K562 (cell line): ENCODE measurements around the gene CLHC1. TPM values are rescaled to one million over a fixed set of nuclear protein-coding genes. Genes with fewer than 3 reads are reported as not detected.

Experiments used
- ARNT ChIP-seq, 2 experiments: fragments of 450-650 bp; IDR thresholded peaks; 2 replicates each; pipeline ENCODE4 v1.6.1; 2016; ENCODE audit warnings: mild to moderate bottlenecking in 1 of 2
- ATF7 ChIP-seq: fragments of 450-650 bp; IDR thresholded peaks from 2 replicates; pipeline ENCODE4 v1.7.1; 2014; ENCODE audit warnings: mild to moderate bottlenecking, moderate library complexity
- CAMTA2 ChIP-seq: fragments of 250-450 bp; sonication (Bioruptor Pico); conservative IDR thresholded peaks from 2 replicates; pipeline ENCODE4 v1.5.1; 2022
- ESRRA ChIP-seq: fragments of 450-650 bp; IDR thresholded peaks from 2 replicates; pipeline ENCODE4 v1.6.1; 2014; ENCODE audit warnings: low read depth, mild to moderate bottlenecking, moderate library complexity, borderline replicate concordance
- HES1 ChIP-seq: fragments of 450-650 bp; IDR thresholded peaks from 2 replicates; pipeline ENCODE4 v1.6.1; 2016; ENCODE audit warnings: low read depth, mild to moderate bottlenecking, moderate library complexity
- HNRNPL ChIP-seq: fragments of 200-400 bp; formaldehyde crosslinking; IDR thresholded peaks from 2 replicates; pipeline ENCODE4 v1.6.1; 2017; ENCODE audit warnings: low read depth, mild to moderate bottlenecking, low read length
- KDM5B ChIP-seq: fragments of 200-600 bp; sonication (generic); IDR thresholded peaks from 2 replicates; pipeline ENCODE4 v1.6.1; 2012; ENCODE audit warnings: low read depth, mild to moderate bottlenecking, moderate library complexity, low read length, control low read depth, inconsistent platforms; ENCODE audit not compliant: insufficient replicate concordance
- MEF2A ChIP-seq: IDR thresholded peaks from 2 replicates; pipeline ENCODE4 v1.6.1; 2011; ENCODE audit warnings: low read depth, mild to moderate bottlenecking, low read length, moderate library complexity; ENCODE audit not compliant: control insufficient read depth
- MEIS2 ChIP-seq: fragments of 450-650 bp; IDR thresholded peaks from 2 replicates; pipeline ENCODE4 v1.6.1; 2014; ENCODE audit warnings: mild to moderate bottlenecking; ENCODE audit not compliant: partially characterized antibody
- NCOA2 ChIP-seq, 2 experiments: fragments of 450-650 bp; IDR thresholded peaks; 2 replicates each; pipeline ENCODE4 v1.6.1; 2018; ENCODE audit warnings: mild to moderate bottlenecking in 2 of 2, moderate library complexity in 1 of 2; ENCODE audit not compliant: partially characterized antibody in 2 of 2
- PHB ChIP-seq: fragments of 250-450 bp; sonication (Bioruptor Pico); IDR thresholded peaks from 2 replicates; pipeline ENCODE4 v1.5.0; 2021
- POLR2A ChIP-seq: fragments of 450-650 bp; conservative IDR thresholded peaks from 2 replicates; pipeline ENCODE4 v1.6.1; 2016
- RCOR1 ChIP-seq, 2 experiments: IDR thresholded peaks; 2 replicates each; pipeline ENCODE4 v1.6.1; 2012; ENCODE audit warnings: low read depth in 2 of 2, low read length in 2 of 2, borderline replicate concordance in 1 of 2, improper control_type of control experiment in 1 of 2
- RFX5 ChIP-seq: IDR thresholded peaks from 2 replicates; pipeline ENCODE4 v1.6.1; 2011; ENCODE audit warnings: low read depth, mild to moderate bottlenecking, improper control_type of control experiment, low read length
- RNF2 ChIP-seq: sonication (generic); IDR thresholded peaks from 2 replicates; pipeline ENCODE4 v1.6.1; 2016
- XRCC3 ChIP-seq: fragments of 450-650 bp; IDR thresholded peaks from 2 replicates; pipeline ENCODE4 v1.6.1; 2017; ENCODE audit warnings: mild to moderate bottlenecking, moderate library complexity
- XRCC5 ChIP-seq: fragments of 200-400 bp; formaldehyde crosslinking; IDR thresholded peaks from 2 replicates; pipeline ENCODE4 v1.6.1; 2017; ENCODE audit warnings: low read depth, mild to moderate bottlenecking, low read length
- ZBTB9 ChIP-seq: fragments of 450-650 bp; formaldehyde crosslinking; IDR thresholded peaks from 2 replicates; pipeline ENCODE4 v1.4.0; 2020; ENCODE audit warnings: mild to moderate bottlenecking, moderate library complexity
- ZNF263 ChIP-seq: sonication (generic); formaldehyde crosslinking; IDR thresholded peaks from 2 replicates; pipeline ENCODE4 v1.8.0; 2022; ENCODE audit warnings: mild to moderate bottlenecking, missing genetic modification reagents, borderline replicate concordance
- ZNF668 ChIP-seq: fragments of 250-450 bp; sonication (Bioruptor Pico); IDR thresholded peaks from 2 replicates; pipeline ENCODE4 v1.8.0; 2022; ENCODE audit warnings: mild to moderate bottlenecking, inconsistent platforms
- polyA plus RNA-seq, 8 experiments: library from polyadenylated mRNA; depleted of rRNA in 4 of 8; stranded (reverse) in 5 of 8; unstranded in 3 of 8; fragments of >200 nt; fragmentation: Nextera tagmentation in 2 of 8; fragmentation: Illumina TruSeq in 1 of 8; extraction: Ambion mirVana in 2 of 8; extraction: Trizol in 1 of 8; gene quantifications; 2 replicates each; pipeline versions ENCODE4 v1.2.1 to v1.2.3, GENCODE V29; 2011 to 2014; ENCODE audit warnings: inconsistent platforms in 1 of 8, missing spikeins in 1 of 8
- total RNA-seq, 7 experiments: library from RNA; depleted of rRNA in 6 of 7; stranded (reverse); fragments of >200 nt in 6 of 7; fragmentation: Illumina TruSeq in 2 of 7; extraction: Trizol in 2 of 7; gene quantifications; 2 replicates each; pipeline versions ENCODE4 v1.2.1 to v1.2.3, GENCODE V29; 2011 to 2021; ENCODE audit warnings: low replicate concordance in 1 of 7
- TF ChIP-seq, protein P1 (sequence below): fragments of 200-800 bp; sonication (Bioruptor generic); IDR thresholded peaks from 2 replicates; pipeline ENCODE4 v1.6.1; 2017; ENCODE audit warnings: missing genetic modification characterization, missing compliant biosample characterization
- TF ChIP-seq, protein P2 (sequence below), 2 experiments: IDR thresholded peaks in 1 of 2; conservative IDR thresholded peaks in 1 of 2; 2 replicates each; pipeline ENCODE4 v1.6.1; 2016; ENCODE audit warnings: low read depth in 2 of 2, mild to moderate bottlenecking in 1 of 2, missing compliant biosample characterization in 1 of 2, missing genetic modification characterization in 1 of 2, moderate library complexity in 1 of 2

The CLHC1 gene
- total and polyA plus RNA-seq, 9 of the 15 experiments (the other 6 are each of a cell fraction or from before 2014, with no cell fraction given) = 3.7 to 14.3 (median 8.6) TPM

DNA sequence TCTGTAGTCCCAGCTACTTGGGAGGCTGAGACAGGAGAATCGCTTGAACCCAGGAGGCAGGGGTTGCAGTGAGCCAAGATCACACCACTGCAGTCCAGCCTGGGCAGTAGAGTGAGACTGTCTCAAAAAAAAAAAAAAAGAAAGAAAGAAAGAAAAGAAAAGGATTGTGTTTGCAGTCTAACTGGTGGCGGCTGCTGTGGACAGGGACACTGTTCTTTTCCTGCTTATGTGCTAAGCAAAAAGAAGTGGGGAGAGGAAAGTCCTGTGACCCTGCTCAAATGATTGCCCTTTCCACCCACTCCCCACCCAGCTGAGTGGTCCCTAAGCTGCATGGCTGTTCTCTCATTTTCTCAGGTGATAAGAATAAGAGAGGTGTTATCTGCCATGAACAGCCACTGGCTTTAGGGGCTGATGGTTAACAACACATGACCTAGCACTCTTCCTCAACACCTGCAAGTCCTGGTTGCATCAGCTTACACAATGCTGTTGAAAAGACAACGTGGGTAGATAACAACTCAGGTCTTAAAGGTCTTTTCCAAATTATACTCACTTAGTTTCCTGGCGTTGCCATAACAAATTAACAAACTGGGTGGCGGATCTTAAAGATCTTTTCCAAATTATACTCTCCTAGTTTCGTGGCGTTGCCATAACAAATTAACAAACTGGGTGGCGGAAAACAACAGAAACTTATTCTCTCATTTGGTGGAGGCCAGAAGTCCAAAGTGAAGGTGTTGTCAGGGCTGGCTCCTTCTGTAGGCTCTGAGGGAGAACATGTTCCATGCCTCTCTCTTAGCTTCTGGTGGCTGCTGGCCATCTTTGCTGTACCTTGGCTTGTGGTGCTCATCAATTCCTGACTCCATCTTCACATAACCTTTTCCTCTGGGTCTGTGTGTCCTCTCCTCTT is 91.5 kb downstream of the CLHC1 start (continued):
- TF ChIP-seq HES1 (peak; percentile 92), PHB (CRISPR knock-in tag) (no peak), NCOA2 (IDR thresholded peaks at IDR 0.05; ENCODE audit: partially characterized antibody in 2 of 2) (peak; percentile 85 to 95), RFX5 (peak; percentile 52; the same call in 1 of the 2 replicates), RCOR1 (IDR thresholded peaks at IDR 0.05; ENCODE audit: borderline replicate concordance in 1 of 2, low read depth in 2 of 2, low read length in 2 of 2) (peak; percentile 87 to 98; a peak in 3 of 4 replicates), CAMTA2 (CRISPR knock-in tag) (no peak), XRCC5 (peak; percentile 75; the same call in 1 of the 2 replicates), ESRRA (peak; percentile 89), MEF2A (no peak; the same call in 1 of the 2 replicates), ARNT (IDR thresholded peaks at IDR 0.05) (peak; percentile 85 to 99), XRCC3 (no peak), POLR2A (peak; percentile 54), MEIS2 (peak; percentile 80), HNRNPL (no peak), RNF2 (peak; percentile 98), ATF7 (peak; percentile 95), KDM5B (no peak), ZNF263 (peak; percentile 60; the same call in 1 of the 2 replicates), ZNF668 (CRISPR knock-in tag) (peak; percentile 1; the same call in 1 of the 2 replicates), ZBTB9 (CRISPR knock-in tag) (0 out of 2 replicates have a peak, but pooled peaks have one; percentile 14)
- TF ChIP-seq, protein P1, sequence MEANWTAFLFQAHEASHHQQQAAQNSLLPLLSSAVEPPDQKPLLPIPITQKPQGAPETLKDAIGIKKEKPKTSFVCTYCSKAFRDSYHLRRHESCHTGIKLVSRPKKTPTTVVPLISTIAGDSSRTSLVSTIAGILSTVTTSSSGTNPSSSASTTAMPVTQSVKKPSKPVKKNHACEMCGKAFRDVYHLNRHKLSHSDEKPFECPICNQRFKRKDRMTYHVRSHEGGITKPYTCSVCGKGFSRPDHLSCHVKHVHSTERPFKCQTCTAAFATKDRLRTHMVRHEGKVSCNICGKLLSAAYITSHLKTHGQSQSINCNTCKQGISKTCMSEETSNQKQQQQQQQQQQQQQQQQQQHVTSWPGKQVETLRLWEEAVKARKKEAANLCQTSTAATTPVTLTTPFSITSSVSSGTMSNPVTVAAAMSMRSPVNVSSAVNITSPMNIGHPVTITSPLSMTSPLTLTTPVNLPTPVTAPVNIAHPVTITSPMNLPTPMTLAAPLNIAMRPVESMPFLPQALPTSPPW (CRISPR knock-in tag) = peak; percentile 80
- TF ChIP-seq, protein P2, sequence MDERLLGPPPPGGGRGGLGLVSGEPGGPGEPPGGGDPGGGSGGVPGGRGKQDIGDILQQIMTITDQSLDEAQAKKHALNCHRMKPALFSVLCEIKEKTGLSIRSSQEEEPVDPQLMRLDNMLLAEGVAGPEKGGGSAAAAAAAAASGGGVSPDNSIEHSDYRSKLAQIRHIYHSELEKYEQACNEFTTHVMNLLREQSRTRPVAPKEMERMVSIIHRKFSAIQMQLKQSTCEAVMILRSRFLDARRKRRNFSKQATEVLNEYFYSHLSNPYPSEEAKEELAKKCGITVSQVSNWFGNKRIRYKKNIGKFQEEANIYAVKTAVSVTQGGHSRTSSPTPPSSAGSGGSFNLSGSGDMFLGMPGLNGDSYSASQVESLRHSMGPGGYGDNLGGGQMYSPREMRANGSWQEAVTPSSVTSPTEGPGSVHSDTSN (CRISPR knock-in tag; IDR thresholded peaks at IDR 0.05; ENCODE audit: low read depth) = no peak
- TF ChIP-seq, protein P2 (tag; conservative IDR thresholded peaks at IDR 0.05; ENCODE audit: low read depth) = peak; percentile 35
